ENCODE results near the gene SLC16A2. TPM values are rescaled to one million over a fixed set of nuclear protein-coding genes. Genes with fewer than 3 reads are reported as not detected.

Gene SLC16A2
- total and polyA plus RNA-seq, 2 donors from 2014 or later: 13.8 to 17.2 TPM

GRCh38 chrX:74540635-74541249 lies 119.4 kb downstream of the SLC16A2 start:
- TF ChIP-seq CTCF (IDR thresholded peaks at IDR 0.05; ENCODE audit: borderline replicate concordance, extremely low read depth, insufficient read depth): no peak
- peaks cover 0 to 2% (median 0%) of the 10 kb centered on the region in 3 donors for H3K4me1 ChIP-seq (ENCODE audit: control insufficient read depth in 2 of 3, insufficient read depth in 2 of 3, low read depth in 1 of 3, low read length in 3 of 3)
- no peak overlapping the region for H3K27ac ChIP-seq (ENCODE audit: low read depth in 2 of 2, low read length in 2 of 2)
- H3K27me3 ChIP-seq (ENCODE audit: control insufficient read depth, insufficient read depth, low read length): no peaks in the 10 kb centered on the region
- intact Hi-C loops (cut with DNase I): loop anchor here (10.0 kb wide), 1 partner anchor 156 kb away; no protein-coding TSS in a partner anchor
- H3K4me3 ChIP-seq (ENCODE audit: low read length in 3 of 3): no peak overlapping the region
- no peak overlapping the region for H3K9ac ChIP-seq (ENCODE audit: low read length in 3 of 3)
- FAIRE-seq (no peak), DNase-seq (no peak)
- no peaks in the 10 kb centered on the region for H3K36me3 ChIP-seq (ENCODE audit: control insufficient read depth in 2 of 3, insufficient read depth in 3 of 3, low read length in 3 of 3)
- H3K9me3 ChIP-seq (ENCODE audit: control insufficient read depth in 2 of 3, insufficient read depth in 1 of 3, low read length in 3 of 3): no peaks in the 10 kb centered on the region

GRCh38 chrX:74545880-74546523 lies 124.7 kb downstream of the SLC16A2 start:
- Histone ChIP-seq H3K9me3 (ENCODE audit: control insufficient read depth in 2 of 3, insufficient read depth in 1 of 3, low read length in 3 of 3) (peaks cover 0 to 5% (median 0%) of the 10 kb centered on the region in 3 donors), H3K4me1 (ENCODE audit: control insufficient read depth in 2 of 3, insufficient read depth in 2 of 3, low read depth in 1 of 3, low read length in 3 of 3) (no peaks in the 10 kb centered on the region), H3K4me3 (ENCODE audit: low read length in 3 of 3) (no peak overlapping the region), H3K27ac (ENCODE audit: low read depth in 2 of 2, low read length in 2 of 2) (no peak overlapping the region), H3K9ac (ENCODE audit: low read length in 3 of 3) (no peak overlapping the region), H3K36me3 (ENCODE audit: control insufficient read depth in 2 of 3, insufficient read depth in 3 of 3, low read length in 3 of 3) (no peaks in the 10 kb centered on the region), H3K27me3 (ENCODE audit: control insufficient read depth, insufficient read depth, low read length) (no peaks in the 10 kb centered on the region)
- FAIRE-seq (no peak), DNase-seq (no peak)
- intact Hi-C loops (cut with DNase I): loop anchor here (10.0 kb wide), 1 partner anchor 161 kb away; no protein-coding TSS in a partner anchor
- no peak for TF ChIP-seq CTCF (IDR thresholded peaks at IDR 0.05; ENCODE audit: borderline replicate concordance, extremely low read depth, insufficient read depth)

GRCh38 chrX:74546984-74547383 lies 125.7 kb downstream of the SLC16A2 start:
- H3K27ac ChIP-seq (ENCODE audit: low read depth in 2 of 2, low read length in 2 of 2): no peak overlapping the region
- H3K9ac ChIP-seq (ENCODE audit: low read length in 3 of 3): no peak overlapping the region
- intact Hi-C loops (cut with DNase I): loop anchor here (10.0 kb wide), 1 partner anchor 162 kb away; no protein-coding TSS in a partner anchor
- no peak overlapping the region for H3K4me3 ChIP-seq (ENCODE audit: low read length in 3 of 3)
- TF ChIP-seq CTCF (IDR thresholded peaks at IDR 0.05; ENCODE audit: borderline replicate concordance, extremely low read depth, insufficient read depth): no peak
- H3K4me1 ChIP-seq (ENCODE audit: control insufficient read depth in 2 of 3, insufficient read depth in 2 of 3, low read depth in 1 of 3, low read length in 3 of 3): no peaks in the 10 kb centered on the region
- DNase-seq (no peak), FAIRE-seq (no peak)
- no peaks in the 10 kb centered on the region for H3K36me3 ChIP-seq (ENCODE audit: control insufficient read depth in 2 of 3, insufficient read depth in 3 of 3, low read length in 3 of 3)
- peaks cover 0 to 5% (median 0%) of the 10 kb centered on the region in 3 donors for H3K9me3 ChIP-seq (ENCODE audit: control insufficient read depth in 2 of 3, insufficient read depth in 1 of 3, low read length in 3 of 3)
- H3K27me3 ChIP-seq (ENCODE audit: control insufficient read depth, insufficient read depth, low read length): no peaks in the 10 kb centered on the region
